Endothelial cell of umbilical vein (primary cell): ENCODE data around the gene USP6. TPM values are rescaled to one million over a fixed set of nuclear protein-coding genes. Genes with fewer than 3 reads are reported as not detected.

ENCODE experiments used
- polyA plus RNA-seq, 4 experiments: library from polyadenylated mRNA; depleted of rRNA in 3 of 4; stranded (reverse) in 3 of 4; unstranded in 1 of 4; fragments of >200 nt; gene quantifications; 2 replicates each; pipeline versions ENCODE4 v1.2.1 to v1.2.3, GENCODE V29; 2011 to 2012; ENCODE audit warnings: missing spikeins in 1 of 4
- small RNA-seq: library from RNA; depleted of rRNA; stranded (forward); fragments of <200 nt; gene quantifications from one replicate; pipeline ENCODE3, GENCODE V24; 2012; ENCODE audit warnings: low replicate concordance, low read depth; ENCODE audit not compliant: insufficient read depth, insufficient read length
- total RNA-seq: library from RNA; stranded (reverse); gene quantifications from 2 replicates; pipeline ENCODE4 v1.2.3, GENCODE V29; 2021

Gene USP6
- total and polyA plus RNA-seq, 2 donors (not counting 3 experiments of a cell fraction or from before 2014, with no cell fraction given) = under 0.01 to 0.15 TPM

Small RNAs within 50 kb of the gene (small RNA-seq; reads per million reads assigned to genes)
- not detected for gene AC012146.4

Other genes with a start within 250 kb of the USP6 start
- gene C17orf107, start 216.5 kb upstream of the USP6 start, total RNA-seq = 1.0 and 1.5 TPM in 2 replicates
- gene C17orf107, start 216.5 kb upstream of the USP6 start, polyA plus RNA-seq = 0.68 and 0.86 TPM in 2 replicates
- gene CHRNE, start 212.9 kb upstream of the USP6 start, total RNA-seq = 0.76 and 0.84 TPM in 2 replicates
- 1.1 and 1.3 TPM in 2 replicates for gene CHRNE, start 212.9 kb upstream of the USP6 start, polyA plus RNA-seq
- gene GP1BA, start 183.8 kb upstream of the USP6 start, total RNA-seq = not detected in 2 replicates
- gene GP1BA, start 183.8 kb upstream of the USP6 start, polyA plus RNA-seq = not detected in 2 replicates
- gene SLC25A11, start 176.0 kb upstream of the USP6 start, total RNA-seq = 50.2 and 58.2 TPM in 2 replicates
- gene SLC25A11, start 176.0 kb upstream of the USP6 start, polyA plus RNA-seq = 95.2 and 110 TPM in 2 replicates
- gene RNF167, start 175.8 kb upstream of the USP6 start, total RNA-seq = 60.2 and 61.0 TPM in 2 replicates
- 87.6 and 121 TPM in 2 replicates for gene RNF167, start 175.8 kb upstream of the USP6 start, polyA plus RNA-seq
- gene PFN1, start 167.5 kb upstream of the USP6 start, total RNA-seq = 1,167 and 1,191 TPM in 2 replicates
- gene PFN1, start 167.5 kb upstream of the USP6 start, polyA plus RNA-seq = 1,577 and 1,770 TPM in 2 replicates
- gene ENO3, start 164.9 kb upstream of the USP6 start, total RNA-seq = 5.1 and 5.5 TPM in 2 replicates
- gene ENO3, start 164.9 kb upstream of the USP6 start, polyA plus RNA-seq = 5.9 and 6.5 TPM in 2 replicates
- gene SPAG7, start 148.2 kb upstream of the USP6 start, total RNA-seq = 65.1 and 75.2 TPM in 2 replicates
- 58.4 and 68.6 TPM in 2 replicates for gene SPAG7, start 148.2 kb upstream of the USP6 start, polyA plus RNA-seq
- gene CAMTA2, start 128.4 kb upstream of the USP6 start, total RNA-seq = 51.0 and 56.7 TPM in 2 replicates
- 33.8 and 47.2 TPM in 2 replicates for gene CAMTA2, start 128.4 kb upstream of the USP6 start, polyA plus RNA-seq
- 0.71 and 1.0 TPM in 2 replicates for gene INCA1, start 118.5 kb upstream of the USP6 start, total RNA-seq
- 0.99 and 1.0 TPM in 2 replicates for gene INCA1, start 118.5 kb upstream of the USP6 start, polyA plus RNA-seq
- 171 and 174 TPM in 2 replicates for gene KIF1C, start 118.1 kb upstream of the USP6 start, total RNA-seq
- gene KIF1C, start 118.1 kb upstream of the USP6 start, polyA plus RNA-seq = 33.6 and 33.9 TPM in 2 replicates
- gene SLC52A1, start 80.6 kb upstream of the USP6 start, total RNA-seq = not detected in 2 replicates
- 0.04 and 0.08 TPM in 2 replicates for gene SLC52A1, start 80.6 kb upstream of the USP6 start, polyA plus RNA-seq
- gene ZFP3, start 37.6 kb upstream of the USP6 start, total RNA-seq = 1.4 and 1.7 TPM in 2 replicates
- 1.7 and 1.8 TPM in 2 replicates for gene ZFP3, start 37.6 kb upstream of the USP6 start, polyA plus RNA-seq
- gene ZNF232, start 4.2 kb upstream of the USP6 start, total RNA-seq = 9.9 and 10.1 TPM in 2 replicates
- 2.6 and 3.1 TPM in 2 replicates for gene ZNF232, start 4.2 kb upstream of the USP6 start, polyA plus RNA-seq
- 5.0 and 5.8 TPM in 2 replicates for gene ZNF594, start 75.8 kb downstream of the USP6 start, total RNA-seq
- gene ZNF594, start 75.8 kb downstream of the USP6 start, polyA plus RNA-seq = 1.0 and 1.2 TPM in 2 replicates
- gene SCIMP, start 118.8 kb downstream of the USP6 start, total RNA-seq = not detected in 2 replicates
- not detected in 2 replicates for gene SCIMP, start 118.8 kb downstream of the USP6 start, polyA plus RNA-seq
- gene RABEP1, start 166.3 kb downstream of the USP6 start, total RNA-seq = 54.8 and 55.3 TPM in 2 replicates
- 8.9 and 10.1 TPM in 2 replicates for gene RABEP1, start 166.3 kb downstream of the USP6 start, polyA plus RNA-seq